GM18868 (cell line): Measurements from ENCODE around the gene FDPS.
"Not testable (repeated sequence)": the region's sequence is repeated elsewhere in the genome, so short reads cannot be mapped to it uniquely, and the experiment has no call there.

Experiments used
- ATAC-seq: cut with Tn5 transposase; IDR thresholded peaks from one replicate; pipeline ENCODE4 v1.9.1; 2021; ENCODE audit warnings: mild to moderate bottlenecking, moderate library complexity; ENCODE audit not compliant: unreplicated experiment

FDPS gene

GRCh38 chr1:155285063-155285462, 23.6 kb upstream of the FDPS start:
- no peak for ATAC-seq

- no peak for ATAC-seq
These were observed 23.0 kb upstream of the FDPS start for GRCh38 chr1:155285631-155286044.

GRCh38 chr1:155286544-155286943, 22.1 kb upstream of the FDPS start:
- no peak for ATAC-seq

GRCh38 chr1:155287987-155288543, 20.6 kb upstream of the FDPS start:
- ATAC-seq = no peak

GRCh38 chr1:155291006-155291405, 17.7 kb upstream of the FDPS start:
- not testable (repeated sequence) for ATAC-seq

- ATAC-seq = no peak
These were observed 15.4 kb upstream of the FDPS start for GRCh38 chr1:155293086-155293749.

GRCh38 chr1:155294520-155295182, 14.0 kb upstream of the FDPS start:
- no peak for ATAC-seq

- ATAC-seq = no peak
These were observed 13.3 kb upstream of the FDPS start for GRCh38 chr1:155295183-155295941.

- no peak for ATAC-seq
These were observed 12.8 kb upstream of the FDPS start for GRCh38 chr1:155295942-155296267.

- no peak for ATAC-seq
These were observed 12.0 kb upstream of the FDPS start for GRCh38 chr1:155296661-155297060.

- no peak for ATAC-seq
These were observed 11.3 kb upstream of the FDPS start for GRCh38 chr1:155297384-155297783.

GRCh38 chr1:155300024-155300423, 8.6 kb upstream of the FDPS start:
- ATAC-seq = no peak

- no peak for ATAC-seq
These were observed 7.9 kb upstream of the FDPS start for GRCh38 chr1:155300553-155301329.

GRCh38 chr1:155301342-155301841, 7.3 kb upstream of the FDPS start, which contains the start of gene PKLR:
PKLR (minus strand) TSS chr1:155301438; CDS start chr1:155301395, 43 bp downstream.
- no peak for ATAC-seq

- no peak for ATAC-seq
These were observed 4.1 kb upstream of the FDPS start for GRCh38 chr1:155304558-155305063.

- ATAC-seq = no peak
These were observed 2.7 kb upstream of the FDPS start for GRCh38 chr1:155305881-155306391.

GRCh38 chr1:155307247-155307740, 1.4 kb upstream of the FDPS start:
- ATAC-seq = no peak

GRCh38 chr1:155309423-155310021, 856 bp downstream of the FDPS start:
- no peak for ATAC-seq

- ATAC-seq = no peak
These were observed 4.6 kb downstream of the FDPS start for GRCh38 chr1:155313261-155313660.

GRCh38 chr1:155316922-155317321, 8.3 kb downstream of the FDPS start:
- no peak for ATAC-seq
